GM12878 (cell line): ENCODE results near the gene PAPPA. TPM values are rescaled to one million over a fixed set of nuclear protein-coding genes. Genes with fewer than 3 reads are reported as not detected.

ENCODE experiments used
- ATAC-seq: fragments of 200-7000 bp; cut with Tn5 transposase; 3 replicates; pipeline ENCODE4 v1.9.1; 2020; ENCODE audit warnings: mild to moderate bottlenecking, moderate library complexity
- BruUV-seq: library from RNA; stranded (reverse); fragments of 400-500 nt; replicated peaks from 2 replicates; lab custom pipeline; 2021; lab: Mats Ljungman, UMichigan
- CTCF ChIA-PET: fragments of 300-600 bp; sonication (Branson Sonifier 250); formaldehyde crosslinking; extraction: SDS; loops from one replicate; lab custom pipeline; 2021; ENCODE audit warnings: inconsistent platforms; lab: Yijun Ruan, JAX
- POLR2A ChIA-PET: fragments of 350-600 bp; formaldehyde crosslinking; extraction: SDS; loops from one replicate; lab custom pipeline; 2021; ENCODE audit warnings: inconsistent platforms; lab: Charles Lee
- RAD21 ChIA-PET: fragments of 300-600 bp; sonication (Branson Sonifier 250); formaldehyde crosslinking; loops from one replicate; lab custom pipeline; 2023; ENCODE audit warnings: antibody characterized with exemption; ENCODE audit not compliant: unreplicated experiment; lab: Charles Lee
- SMC1A ChIA-PET: fragments of 300-600 bp; sonication (Branson Sonifier 250); formaldehyde crosslinking; loops from one replicate; lab custom pipeline; 2023; ENCODE audit not compliant: unreplicated experiment, uncharacterized antibody; lab: Charles Lee
- DNase-seq: peaks from one replicate; pipeline ENCODE4 v3.0.0-alpha.2; 2011; ENCODE audit warnings: low read depth, low spot score
- FAIRE-seq: peaks from 3 replicates; lab custom pipeline; 2011; peaks lifted over from hg19 to GRCh38; lab: Jason Lieb, UNC
- H2AFZ ChIP-seq: 2 replicates; pipeline ENCODE4 v1.6.0; 2011; ENCODE audit warnings: low read depth, low read length, control low read depth; ENCODE audit not compliant: control insufficient read depth
- H3K27ac ChIP-seq: 2 replicates; pipeline ENCODE4 v1.5.1; 2011; ENCODE audit warnings: control low read depth; ENCODE audit not compliant: control insufficient read depth, insufficient read depth
- H3K27me3 ChIP-seq, 2 experiments: replicated peaks in 1 of 2; 2 replicates each; pipeline versions ENCODE4 v1.6.0 to v1.6.1; 2011; ENCODE audit warnings: low read length in 1 of 2; ENCODE audit not compliant: control insufficient read depth in 2 of 2, insufficient read depth in 2 of 2
- H3K36me3 ChIP-seq, 2 experiments: 2 replicates each; pipeline ENCODE4 v1.5.1; 2011; ENCODE audit warnings: low read length in 1 of 2; ENCODE audit not compliant: control insufficient read depth in 2 of 2, insufficient read depth in 2 of 2
- H3K4me1 ChIP-seq: 2 replicates; pipeline ENCODE4 v1.6.1; 2011; ENCODE audit warnings: mild to moderate bottlenecking, low read length, moderate library complexity, mixed read lengths; ENCODE audit not compliant: control insufficient read depth, insufficient read depth
- H3K4me2 ChIP-seq: 2 replicates; pipeline ENCODE4 v1.6.0; 2011; ENCODE audit warnings: control low read depth; ENCODE audit not compliant: control insufficient read depth, insufficient read depth
- H3K4me3 ChIP-seq: fragments of 200-600 bp; sonication (generic); 2 replicates; pipeline ENCODE4 v1.5.1; 2016
- H3K79me2 ChIP-seq: 2 replicates; pipeline ENCODE4 v1.6.0; 2011; ENCODE audit warnings: low read length; ENCODE audit not compliant: control insufficient read depth, insufficient read depth
- H3K9ac ChIP-seq: 2 replicates; pipeline ENCODE4 v1.8.0; 2011; ENCODE audit warnings: low read length, control low read depth, mixed read lengths; ENCODE audit not compliant: control insufficient read depth, insufficient read depth
- H3K9me3 ChIP-seq: replicated peaks from 3 replicates; pipeline ENCODE4 v1.5.1; 2011; ENCODE audit warnings: mild to moderate bottlenecking, low read length; ENCODE audit not compliant: control insufficient read depth, insufficient read depth
- H4K20me1 ChIP-seq: 2 replicates; pipeline ENCODE4 v1.6.0; 2011; ENCODE audit not compliant: control insufficient read depth, insufficient read depth
- E4F1 ChIP-seq: fragments of 450-650 bp; IDR thresholded peaks from 2 replicates; pipeline ENCODE4 v1.6.1; 2018; ENCODE audit warnings: borderline replicate concordance, mild to moderate bottlenecking; ENCODE audit not compliant: partially characterized antibody
- FOXK2 ChIP-seq: fragments of 450-650 bp; IDR thresholded peaks from 2 replicates; pipeline ENCODE4 v1.6.1; 2017; ENCODE audit warnings: mild to moderate bottlenecking, moderate library complexity
- FOXM1 ChIP-seq: IDR thresholded peaks from 2 replicates; pipeline ENCODE4 v1.6.1; 2012; ENCODE audit warnings: low read depth, mild to moderate bottlenecking, inconsistent platforms, low read length, moderate library complexity
- IRF4 ChIP-seq: IDR thresholded peaks from 2 replicates; pipeline ENCODE4 v1.6.1; 2011; ENCODE audit warnings: low read depth, low read length
- JUNB ChIP-seq: IDR thresholded peaks from 2 replicates; pipeline ENCODE4 v1.6.1; 2016; ENCODE audit warnings: antibody characterized with exemption, mild to moderate bottlenecking
- JUND ChIP-seq: IDR thresholded peaks from 2 replicates; pipeline ENCODE4 v1.6.1; 2012; ENCODE audit warnings: low read depth, mild to moderate bottlenecking, low read length, improper control_type of control experiment, moderate library complexity
- PAX8 ChIP-seq: fragments of 450-650 bp; IDR thresholded peaks from 2 replicates; pipeline ENCODE4 v1.6.1; 2017; ENCODE audit warnings: mild to moderate bottlenecking, moderate library complexity
- RELB ChIP-seq: fragments of 450-650 bp; IDR thresholded peaks from 2 replicates; pipeline ENCODE4 v1.6.1; 2017; ENCODE audit warnings: low read depth, mild to moderate bottlenecking, moderate library complexity
- ZBTB11 ChIP-seq: fragments of 450-650 bp; formaldehyde crosslinking; IDR thresholded peaks from 2 replicates; pipeline ENCODE4 v1.5.0; 2022; ENCODE audit warnings: mild to moderate bottlenecking, missing genetic modification characterization
- ZNF24 ChIP-seq: fragments of 450-650 bp; IDR thresholded peaks from 2 replicates; pipeline ENCODE4 v1.6.1; 2017; ENCODE audit warnings: antibody characterized with exemption, mild to moderate bottlenecking
- WGBS: methylation state at CpG from one replicate; pipeline ENCODE4 v1.1.6; 2016; ENCODE audit warnings: low lambda C conversion rate; ENCODE audit not compliant: insufficient replicate concordance, insufficient coverage; ENCODE audit errors: missing lambda C conversion rate; 5-methylcytosine and 5-hydroxymethylcytosine counted together
- in situ Hi-C: fragments of 300-500 bp; cut with MboI; formaldehyde crosslinking; loops from 9 replicates; pipeline ENCODE4 v1.14.3; 2018; ENCODE audit warnings: mixed read lengths
- intact Hi-C: fragments of 100-400 bp; cut with micrococcal nuclease; formaldehyde crosslinking; loops from one replicate; pipeline ENCODE4 v1.14.2; 2022; ENCODE audit not compliant: unreplicated experiment
- polyA plus RNA-seq, 11 experiments: library from polyadenylated mRNA; depleted of rRNA in 4 of 11; unstranded in 6 of 11; stranded (reverse) in 5 of 11; fragments of >200 nt; fragmentation: Nextera tagmentation in 4 of 11; fragmentation: Illumina TruSeq in 1 of 11; extraction: Ambion mirVana in 4 of 11; extraction: Trizol in 1 of 11; gene quantifications; 1 replicate in 1 of 11; 2 replicates in 10 of 11; pipeline versions ENCODE4 v1.2.1 to v1.2.3, GENCODE V29; 2011 to 2016; ENCODE audit warnings: inconsistent platforms in 2 of 11, missing spikeins in 2 of 11, low read depth in 1 of 11
- total RNA-seq, 4 experiments: library from RNA; depleted of rRNA in 3 of 4; stranded (reverse); fragments of >200 nt in 3 of 4; fragmentation: Illumina TruSeq in 1 of 4; extraction: Trizol in 1 of 4; gene quantifications; 2 replicates each; pipeline versions ENCODE4 v1.2.1 to v1.2.3, GENCODE V29; 2013 to 2021
- TF ChIP-seq, protein P1 (sequence below): fragments of 450-650 bp; formaldehyde crosslinking; IDR thresholded peaks from 2 replicates; pipeline ENCODE4 v1.4.0; 2022; ENCODE audit warnings: mild to moderate bottlenecking, moderate library complexity
- TF ChIP-seq, protein P2 (sequence below): fragments of 450-650 bp; IDR thresholded peaks from 2 replicates; pipeline ENCODE4 v1.6.1; 2017; ENCODE audit warnings: mild to moderate bottlenecking

The PAPPA gene
- total and polyA plus RNA-seq, 10 of the 15 experiments (the other 5 are each of a cell fraction or from before 2014, with no cell fraction given), result under 0.01 to 0.19 (median 0.02) TPM; not detected in 4

GRCh38 chr9:116416421-116416820 is 262.8 kb downstream of the PAPPA start:
- SMC1A ChIA-PET, result interaction anchor here (0.6 to 1.2 kb wide), 2 partner anchors 11 to 54 kb away, joined by 3 read pairs; no protein-coding TSS in a partner anchor
- intact Hi-C loops, result no loop called here
- FAIRE-seq, result no peak
- TF ChIP-seq, protein P1, sequence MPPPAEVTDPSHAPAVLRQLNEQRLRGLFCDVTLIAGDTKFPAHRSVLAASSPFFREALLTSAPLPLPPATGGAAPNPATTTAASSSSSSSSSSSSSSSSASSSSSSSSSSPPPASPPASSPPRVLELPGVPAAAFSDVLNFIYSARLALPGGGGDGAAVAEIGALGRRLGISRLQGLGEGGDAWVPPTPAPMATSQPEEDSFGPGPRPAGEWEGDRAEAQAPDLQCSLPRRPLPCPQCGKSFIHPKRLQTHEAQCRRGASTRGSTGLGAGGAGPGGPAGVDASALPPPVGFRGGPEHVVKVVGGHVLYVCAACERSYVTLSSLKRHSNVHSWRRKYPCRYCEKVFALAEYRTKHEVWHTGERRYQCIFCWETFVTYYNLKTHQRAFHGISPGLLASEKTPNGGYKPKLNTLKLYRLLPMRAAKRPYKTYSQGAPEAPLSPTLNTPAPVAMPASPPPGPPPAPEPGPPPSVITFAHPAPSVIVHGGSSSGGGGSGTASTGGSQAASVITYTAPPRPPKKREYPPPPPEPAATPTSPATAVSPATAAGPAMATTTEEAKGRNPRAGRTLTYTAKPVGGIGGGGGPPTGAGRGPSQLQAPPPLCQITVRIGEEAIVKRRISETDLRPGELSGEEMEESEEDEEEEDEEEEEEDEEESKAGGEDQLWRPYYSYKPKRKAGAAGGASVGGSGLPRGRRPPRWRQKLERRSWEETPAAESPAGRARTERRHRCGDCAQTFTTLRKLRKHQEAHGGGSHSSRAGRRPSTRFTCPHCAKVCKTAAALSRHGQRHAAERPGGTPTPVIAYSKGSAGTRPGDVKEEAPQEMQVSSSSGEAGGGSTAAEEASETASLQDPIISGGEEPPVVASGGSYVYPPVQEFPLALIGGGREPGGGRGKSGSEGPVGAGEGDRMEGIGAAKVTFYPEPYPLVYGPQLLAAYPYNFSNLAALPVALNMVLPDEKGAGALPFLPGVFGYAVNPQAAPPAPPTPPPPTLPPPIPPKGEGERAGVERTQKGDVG (CRISPR knock-in tag), result no peak
- TF ChIP-seq JUND (no peak), PAX8 (no peak), RELB (no peak), FOXM1 (no peak), JUNB (no peak), E4F1 (no peak), IRF4 (no peak), ZBTB11 (no peak), ZNF24 (no peak), FOXK2 (no peak)
- TF ChIP-seq, protein P2, sequence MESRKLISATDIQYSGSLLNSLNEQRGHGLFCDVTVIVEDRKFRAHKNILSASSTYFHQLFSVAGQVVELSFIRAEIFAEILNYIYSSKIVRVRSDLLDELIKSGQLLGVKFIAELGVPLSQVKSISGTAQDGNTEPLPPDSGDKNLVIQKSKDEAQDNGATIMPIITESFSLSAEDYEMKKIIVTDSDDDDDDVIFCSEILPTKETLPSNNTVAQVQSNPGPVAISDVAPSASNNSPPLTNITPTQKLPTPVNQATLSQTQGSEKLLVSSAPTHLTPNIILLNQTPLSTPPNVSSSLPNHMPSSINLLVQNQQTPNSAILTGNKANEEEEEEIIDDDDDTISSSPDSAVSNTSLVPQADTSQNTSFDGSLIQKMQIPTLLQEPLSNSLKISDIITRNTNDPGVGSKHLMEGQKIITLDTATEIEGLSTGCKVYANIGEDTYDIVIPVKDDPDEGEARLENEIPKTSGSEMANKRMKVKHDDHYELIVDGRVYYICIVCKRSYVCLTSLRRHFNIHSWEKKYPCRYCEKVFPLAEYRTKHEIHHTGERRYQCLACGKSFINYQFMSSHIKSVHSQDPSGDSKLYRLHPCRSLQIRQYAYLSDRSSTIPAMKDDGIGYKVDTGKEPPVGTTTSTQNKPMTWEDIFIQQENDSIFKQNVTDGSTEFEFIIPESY, result no peak

More at GRCh38 chr9:116416421-116416820, 262.8 kb downstream of the PAPPA start:
- no peak overlapping the region for H3K4me3 ChIP-seq
- no peak overlapping the region for H2AFZ ChIP-seq
- ChIA-PET POLR2A (no interaction called here), CTCF (no interaction called here), RAD21 (no interaction called here)
- no peaks in the 10 kb centered on the region for H3K27me3 ChIP-seq
- 94% methylated on average over 1 of the region's 1 CpG for WGBS
- in situ Hi-C loops, result no loop called here
- H3K27ac ChIP-seq, result no peak overlapping the region
- DNase-seq (no peak), ATAC-seq (no peak)
- H3K4me2 ChIP-seq, result no peak overlapping the region
- H3K4me1 ChIP-seq, result no peaks in the 10 kb centered on the region
- no peaks in the 10 kb centered on the region for H3K79me2 ChIP-seq
- BruUV-seq, result no TSS peak
- H3K9ac ChIP-seq, result no peak overlapping the region
- no peaks in the 10 kb centered on the region for H4K20me1 ChIP-seq
- H3K36me3 ChIP-seq, result no peaks in the 10 kb centered on the region
- H3K9me3 ChIP-seq, result no peaks in the 10 kb centered on the region
